GM12878 (cell line): ENCODE measurements around the gene DAB2IP. TPM values are rescaled to one million over a fixed set of nuclear protein-coding genes. Genes with fewer than 3 reads are reported as not detected.

Source experiments
- ATAC-seq: fragments of 200-7000 bp; cut with Tn5 transposase; 3 replicates; pipeline ENCODE4 v1.9.1; 2020; ENCODE audit warnings: mild to moderate bottlenecking, moderate library complexity
- BruUV-seq: library from RNA; stranded (reverse); fragments of 400-500 nt; replicated peaks from 2 replicates; lab custom pipeline; 2021; lab: Mats Ljungman, UMichigan
- CTCF ChIA-PET: fragments of 300-600 bp; sonication (Branson Sonifier 250); formaldehyde crosslinking; extraction: SDS; loops from one replicate; lab custom pipeline; 2021; ENCODE audit warnings: inconsistent platforms; lab: Yijun Ruan, JAX
- POLR2A ChIA-PET: fragments of 350-600 bp; formaldehyde crosslinking; extraction: SDS; loops from one replicate; lab custom pipeline; 2021; ENCODE audit warnings: inconsistent platforms; lab: Charles Lee
- RAD21 ChIA-PET: fragments of 300-600 bp; sonication (Branson Sonifier 250); formaldehyde crosslinking; loops from one replicate; lab custom pipeline; 2023; ENCODE audit warnings: antibody characterized with exemption; ENCODE audit not compliant: unreplicated experiment; lab: Charles Lee
- SMC1A ChIA-PET: fragments of 300-600 bp; sonication (Branson Sonifier 250); formaldehyde crosslinking; loops from one replicate; lab custom pipeline; 2023; ENCODE audit not compliant: unreplicated experiment, uncharacterized antibody; lab: Charles Lee
- DNase-seq: peaks from one replicate; pipeline ENCODE4 v3.0.0-alpha.2; 2011; ENCODE audit warnings: low read depth, low spot score
- FAIRE-seq: peaks from 3 replicates; lab custom pipeline; 2011; peaks lifted over from hg19 to GRCh38; lab: Jason Lieb, UNC
- H2AFZ ChIP-seq: 2 replicates; pipeline ENCODE4 v1.6.0; 2011; ENCODE audit warnings: low read depth, low read length, control low read depth; ENCODE audit not compliant: control insufficient read depth
- H3K27ac ChIP-seq: 2 replicates; pipeline ENCODE4 v1.5.1; 2011; ENCODE audit warnings: control low read depth; ENCODE audit not compliant: control insufficient read depth, insufficient read depth
- H3K27me3 ChIP-seq, 2 experiments: replicated peaks in 1 of 2; 2 replicates each; pipeline versions ENCODE4 v1.6.0 to v1.6.1; 2011; ENCODE audit warnings: low read length in 1 of 2; ENCODE audit not compliant: control insufficient read depth in 2 of 2, insufficient read depth in 2 of 2
- H3K36me3 ChIP-seq, 2 experiments: 2 replicates each; pipeline ENCODE4 v1.5.1; 2011; ENCODE audit warnings: low read length in 1 of 2; ENCODE audit not compliant: control insufficient read depth in 2 of 2, insufficient read depth in 2 of 2
- H3K4me1 ChIP-seq: 2 replicates; pipeline ENCODE4 v1.6.1; 2011; ENCODE audit warnings: mild to moderate bottlenecking, low read length, moderate library complexity, mixed read lengths; ENCODE audit not compliant: control insufficient read depth, insufficient read depth
- H3K4me2 ChIP-seq: 2 replicates; pipeline ENCODE4 v1.6.0; 2011; ENCODE audit warnings: control low read depth; ENCODE audit not compliant: control insufficient read depth, insufficient read depth
- H3K4me3 ChIP-seq: fragments of 200-600 bp; sonication (generic); 2 replicates; pipeline ENCODE4 v1.5.1; 2016
- H3K79me2 ChIP-seq: 2 replicates; pipeline ENCODE4 v1.6.0; 2011; ENCODE audit warnings: low read length; ENCODE audit not compliant: control insufficient read depth, insufficient read depth
- H3K9ac ChIP-seq: 2 replicates; pipeline ENCODE4 v1.8.0; 2011; ENCODE audit warnings: low read length, control low read depth, mixed read lengths; ENCODE audit not compliant: control insufficient read depth, insufficient read depth
- H3K9me3 ChIP-seq: replicated peaks from 3 replicates; pipeline ENCODE4 v1.5.1; 2011; ENCODE audit warnings: mild to moderate bottlenecking, low read length; ENCODE audit not compliant: control insufficient read depth, insufficient read depth
- H4K20me1 ChIP-seq: 2 replicates; pipeline ENCODE4 v1.6.0; 2011; ENCODE audit not compliant: control insufficient read depth, insufficient read depth
- ATF2 ChIP-seq: IDR thresholded peaks from 2 replicates; pipeline ENCODE4 v1.6.1; 2012; ENCODE audit warnings: low read length, inconsistent platforms
- CREB1 ChIP-seq: IDR thresholded peaks from 2 replicates; pipeline ENCODE4 v1.6.1; 2012; ENCODE audit warnings: low read depth, mild to moderate bottlenecking, inconsistent platforms
- ETV6 ChIP-seq, 2 experiments: fragments of 450-650 bp in 1 of 2; IDR thresholded peaks in 1 of 2; conservative IDR thresholded peaks in 1 of 2; 2 replicates each; pipeline ENCODE4 v1.6.1; 2014; ENCODE audit warnings: antibody characterized with exemption in 1 of 2, borderline replicate concordance in 1 of 2, low read depth in 1 of 2, mild to moderate bottlenecking in 1 of 2, moderate library complexity in 1 of 2
- MEF2B ChIP-seq: fragments of 450-650 bp; IDR thresholded peaks from 2 replicates; pipeline ENCODE4 v1.6.1; 2018; ENCODE audit warnings: mild to moderate bottlenecking, moderate library complexity; ENCODE audit not compliant: partially characterized antibody, poor library complexity, severe bottlenecking
- NR2C2 ChIP-seq: IDR thresholded peaks from 2 replicates; pipeline ENCODE4 v1.6.1; 2011; ENCODE audit warnings: borderline replicate concordance, low read depth; ENCODE audit not compliant: control insufficient read depth, insufficient read length
- POLR2A ChIP-seq: IDR thresholded peaks from 2 replicates; pipeline ENCODE4 v1.6.1; 2011; ENCODE audit warnings: low read depth, mild to moderate bottlenecking, low read length
- RCOR1 ChIP-seq: conservative IDR thresholded peaks from 2 replicates; pipeline ENCODE4 v1.6.1; 2012; ENCODE audit warnings: low read depth, low read length, improper control_type of control experiment
- TBL1XR1 ChIP-seq: IDR thresholded peaks from 2 replicates; pipeline ENCODE4 v1.6.1; 2012; ENCODE audit warnings: low read depth, low read length, improper control_type of control experiment
- YBX1 ChIP-seq: fragments of 450-650 bp; IDR thresholded peaks from 2 replicates; pipeline ENCODE4 v1.6.1; 2016; ENCODE audit warnings: antibody characterized with exemption
- ZNF592 ChIP-seq: fragments of 450-650 bp; IDR thresholded peaks from 2 replicates; pipeline ENCODE4 v1.6.1; 2017; ENCODE audit warnings: mild to moderate bottlenecking, moderate library complexity
- WGBS: methylation state at CpG from one replicate; pipeline ENCODE4 v1.1.6; 2016; ENCODE audit warnings: low lambda C conversion rate; ENCODE audit not compliant: insufficient replicate concordance, insufficient coverage; ENCODE audit errors: missing lambda C conversion rate; 5-methylcytosine and 5-hydroxymethylcytosine counted together
- in situ Hi-C: fragments of 300-500 bp; cut with MboI; formaldehyde crosslinking; loops from 9 replicates; pipeline ENCODE4 v1.14.3; 2018; ENCODE audit warnings: mixed read lengths
- intact Hi-C: fragments of 100-400 bp; cut with micrococcal nuclease; formaldehyde crosslinking; loops from one replicate; pipeline ENCODE4 v1.14.2; 2022; ENCODE audit not compliant: unreplicated experiment
- polyA plus RNA-seq, 11 experiments: library from polyadenylated mRNA; depleted of rRNA in 4 of 11; unstranded in 6 of 11; stranded (reverse) in 5 of 11; fragments of >200 nt; fragmentation: Nextera tagmentation in 4 of 11; fragmentation: Illumina TruSeq in 1 of 11; extraction: Ambion mirVana in 4 of 11; extraction: Trizol in 1 of 11; gene quantifications; 1 replicate in 1 of 11; 2 replicates in 10 of 11; pipeline versions ENCODE4 v1.2.1 to v1.2.3, GENCODE V29; 2011 to 2016; ENCODE audit warnings: inconsistent platforms in 2 of 11, missing spikeins in 2 of 11, low read depth in 1 of 11
- total RNA-seq, 4 experiments: library from RNA; depleted of rRNA in 3 of 4; stranded (reverse); fragments of >200 nt in 3 of 4; fragmentation: Illumina TruSeq in 1 of 4; extraction: Trizol in 1 of 4; gene quantifications; 2 replicates each; pipeline versions ENCODE4 v1.2.1 to v1.2.3, GENCODE V29; 2013 to 2021
- TF ChIP-seq, protein P1 (sequence below): fragments of 150-350 bp; IDR thresholded peaks from 2 replicates; pipeline ENCODE4 v1.6.1; 2016; ENCODE audit warnings: low read depth, low read length

Gene DAB2IP
- total and polyA plus RNA-seq, 10 of the 15 experiments (the other 5 are each of a cell fraction or from before 2014, with no cell fraction given) = 0.03 to 0.38 (median 0.14) TPM; not detected in 6

DNA sequence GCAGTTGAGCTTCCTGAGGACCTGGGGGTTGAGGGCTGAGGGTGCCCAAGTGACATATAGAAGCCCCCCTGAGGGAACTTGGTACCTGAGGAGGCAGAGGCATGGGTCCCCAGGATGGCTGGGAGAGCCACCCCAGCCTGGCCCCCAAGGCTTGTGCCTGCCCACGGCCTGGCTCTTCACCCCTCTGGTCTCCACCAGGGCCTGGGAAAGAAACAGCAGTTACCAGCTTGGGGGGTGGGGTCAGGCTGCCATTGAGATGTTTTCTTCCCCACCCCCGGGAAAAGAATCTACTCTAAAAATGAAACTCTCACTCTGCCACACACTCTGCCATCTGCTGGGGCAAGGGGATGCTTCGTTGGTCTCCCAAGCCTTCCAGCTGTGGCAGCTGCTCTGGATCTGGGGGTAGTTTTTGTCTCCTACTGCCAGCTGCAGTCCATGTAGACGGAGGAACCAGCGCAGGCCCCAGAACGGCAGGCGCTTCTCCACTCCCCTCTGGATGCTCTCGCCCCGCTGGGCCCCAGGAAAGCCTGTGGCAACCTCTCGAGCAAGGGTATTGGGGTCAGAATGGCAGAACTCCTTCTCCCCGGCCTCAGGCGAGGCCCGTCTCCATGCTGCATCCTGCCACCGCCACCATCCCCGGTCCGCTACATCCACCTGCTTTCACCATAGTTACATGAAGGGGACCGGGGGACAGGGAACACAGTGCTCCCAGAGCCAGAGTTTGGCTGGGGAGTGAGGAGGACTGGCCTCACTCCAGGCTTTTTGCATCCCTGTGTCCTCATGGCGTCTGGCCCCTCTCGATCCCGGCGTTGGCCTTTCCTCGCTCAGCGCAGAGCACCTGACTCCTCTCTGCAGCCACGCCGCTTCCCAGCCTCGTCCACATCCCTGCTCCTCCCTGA, 123.5 kb downstream of the DAB2IP start:
- no peak for ATAC-seq
- H3K27me3 ChIP-seq = peaks cover 0 to 2% of the 10 kb centered on the region in 2 experiments; a peak in 2 of 4 replicates
- H3K79me2 ChIP-seq = no peaks in the 10 kb centered on the region
- H3K9me3 ChIP-seq = no peaks in the 10 kb centered on the region
- RAD21 ChIA-PET = no interaction called here
- no peak overlapping the region for H3K27ac ChIP-seq
- H3K9ac ChIP-seq = no peak overlapping the region
- no peak overlapping the region for H2AFZ ChIP-seq
- TF ChIP-seq NR2C2 = no peak
- no peak for TF ChIP-seq ATF2
- TF ChIP-seq MEF2B = no peak
- TF ChIP-seq POLR2A = no peak
- TF ChIP-seq TBL1XR1 = no peak
- TF ChIP-seq, protein P1, sequence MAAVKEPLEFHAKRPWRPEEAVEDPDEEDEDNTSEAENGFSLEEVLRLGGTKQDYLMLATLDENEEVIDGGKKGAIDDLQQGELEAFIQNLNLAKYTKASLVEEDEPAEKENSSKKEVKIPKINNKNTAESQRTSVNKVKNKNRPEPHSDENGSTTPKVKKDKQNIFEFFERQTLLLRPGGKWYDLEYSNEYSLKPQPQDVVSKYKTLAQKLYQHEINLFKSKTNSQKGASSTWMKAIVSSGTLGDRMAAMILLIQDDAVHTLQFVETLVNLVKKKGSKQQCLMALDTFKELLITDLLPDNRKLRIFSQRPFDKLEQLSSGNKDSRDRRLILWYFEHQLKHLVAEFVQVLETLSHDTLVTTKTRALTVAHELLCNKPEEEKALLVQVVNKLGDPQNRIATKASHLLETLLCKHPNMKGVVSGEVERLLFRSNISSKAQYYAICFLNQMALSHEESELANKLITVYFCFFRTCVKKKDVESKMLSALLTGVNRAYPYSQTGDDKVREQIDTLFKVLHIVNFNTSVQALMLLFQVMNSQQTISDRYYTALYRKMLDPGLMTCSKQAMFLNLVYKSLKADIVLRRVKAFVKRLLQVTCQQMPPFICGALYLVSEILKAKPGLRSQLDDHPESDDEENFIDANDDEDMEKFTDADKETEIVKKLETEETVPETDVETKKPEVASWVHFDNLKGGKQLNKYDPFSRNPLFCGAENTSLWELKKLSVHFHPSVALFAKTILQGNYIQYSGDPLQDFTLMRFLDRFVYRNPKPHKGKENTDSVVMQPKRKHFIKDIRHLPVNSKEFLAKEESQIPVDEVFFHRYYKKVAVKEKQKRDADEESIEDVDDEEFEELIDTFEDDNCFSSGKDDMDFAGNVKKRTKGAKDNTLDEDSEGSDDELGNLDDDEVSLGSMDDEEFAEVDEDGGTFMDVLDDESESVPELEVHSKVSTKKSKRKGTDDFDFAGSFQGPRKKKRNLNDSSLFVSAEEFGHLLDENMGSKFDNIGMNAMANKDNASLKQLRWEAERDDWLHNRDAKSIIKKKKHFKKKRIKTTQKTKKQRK = no peak
- no peak for TF ChIP-seq ZNF592
- no peak for TF ChIP-seq RCOR1
- TF ChIP-seq CREB1 = no peak
- TF ChIP-seq YBX1 = no peak
- TF ChIP-seq ETV6 (conservative IDR thresholded peaks at IDR 0.05 in 1 of 2, IDR thresholded peaks at IDR 0.05 in 1 of 2; ENCODE audit: borderline replicate concordance in 1 of 2, low read depth in 1 of 2) = no peak
- H3K4me2 ChIP-seq = no peak overlapping the region
- SMC1A ChIA-PET = interaction anchor here (0.8 kb wide), 1 partner anchor 94 kb away, joined by 3 read pairs; no protein-coding TSS in a partner anchor
- in situ Hi-C loops = no loop called here
- no peaks in the 10 kb centered on the region for H3K36me3 ChIP-seq
- DNase-seq = no peak
- no peak overlapping the region for H3K4me3 ChIP-seq
- 50% methylated on average over 25 of the region's 26 CpGs for WGBS
- intact Hi-C loops = no loop called here
- no peaks in the 10 kb centered on the region for H3K4me1 ChIP-seq
- BruUV-seq = no TSS peak
- CTCF ChIA-PET = no interaction called here
- no peak for FAIRE-seq
- no peaks in the 10 kb centered on the region for H4K20me1 ChIP-seq
- POLR2A ChIA-PET = no interaction called here
